ENCODE data around the gene RDH14.

GRCh38 chr2:18548621-18549020, 11.8 kb downstream of the RDH14 start:
- TF ChIP-seq CTCF (IDR thresholded peaks at IDR 0.05) (no peak), FOSL2 (IDR thresholded peaks at IDR 0.05) (no peak), FOSL2 (CRISPR knock-in tag; IDR thresholded peaks at IDR 0.05) (no peak), POLR2A (IDR thresholded peaks at IDR 0.05; ENCODE audit: low read length) (no peak), TP53 (CRISPR knock-in tag; IDR thresholded peaks at IDR 0.05) (no peak), MYC (IDR thresholded peaks at IDR 0.05; ENCODE audit: borderline replicate concordance, low read length) (no peak), KDM5A (IDR thresholded peaks at IDR 0.05) (no peak), RFX5 (IDR thresholded peaks at IDR 0.05) (no peak), USF2 (IDR thresholded peaks at IDR 0.05) (no peak), RNF2 (IDR thresholded peaks at IDR 0.05; ENCODE audit: borderline replicate concordance, low read depth) (no peak)
- TF ChIP-seq, protein P1, sequence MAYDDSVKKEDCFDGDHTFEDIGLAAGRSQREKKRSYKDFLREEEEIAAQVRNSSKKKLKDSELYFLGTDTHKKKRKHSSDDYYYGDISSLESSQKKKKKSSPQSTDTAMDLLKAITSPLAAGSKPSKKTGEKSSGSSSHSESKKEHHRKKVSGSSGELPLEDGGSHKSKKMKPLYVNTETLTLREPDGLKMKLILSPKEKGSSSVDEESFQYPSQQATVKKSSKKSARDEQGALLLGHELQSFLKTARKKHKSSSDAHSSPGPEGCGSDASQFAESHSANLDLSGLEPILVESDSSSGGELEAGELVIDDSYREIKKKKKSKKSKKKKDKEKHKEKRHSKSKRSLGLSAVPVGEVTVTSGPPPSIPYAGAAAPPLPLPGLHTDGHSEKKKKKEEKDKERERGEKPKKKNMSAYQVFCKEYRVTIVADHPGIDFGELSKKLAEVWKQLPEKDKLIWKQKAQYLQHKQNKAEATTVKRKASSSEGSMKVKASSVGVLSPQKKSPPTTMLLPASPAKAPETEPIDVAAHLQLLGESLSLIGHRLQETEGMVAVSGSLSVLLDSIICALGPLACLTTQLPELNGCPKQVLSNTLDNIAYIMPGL (CRISPR knock-in tag; IDR thresholded peaks at IDR 0.05; ENCODE audit: borderline replicate concordance): no peak

All from A549 (cell line).